ENCODE measurements around the gene TSEN34.
"Not testable (repeated sequence)": the region's sequence is repeated elsewhere in the genome, so short reads cannot be mapped to it uniquely, and the experiment has no call there.

Gene TSEN34

GRCh38 chr19:54190503-54191010 lies 551 bp upstream of the TSEN34 start:
- no peaks in the 10 kb centered on the region for H3K9me3 ChIP-seq (ENCODE audit: insufficient read depth, low read length)
- H4K20me1 ChIP-seq (ENCODE audit: low read depth, low read length), result no peaks in the 10 kb centered on the region
- peaks cover 4% of the 10 kb centered on the region for H3K36me3 ChIP-seq (ENCODE audit: low read length)
- H3K27ac ChIP-seq (ENCODE audit: low read depth, low read length), result peak overlapping the region; percentile 87
- H3K4me2 ChIP-seq (ENCODE audit: low read depth, low read length, poor library complexity, severe bottlenecking), result peak overlapping the region; percentile 71
- no peak for TF ChIP-seq CTCF (IDR thresholded peaks at IDR 0.05; ENCODE audit: insufficient read depth, low read length, poor library complexity, severe bottlenecking)
- no peak for TF ChIP-seq EZH2phosphoT487 (conservative IDR thresholded peaks at IDR 0.05; ENCODE audit: low read length)
- H3K79me2 ChIP-seq (ENCODE audit: insufficient read depth, low read length), result peaks cover 22% of the 10 kb centered on the region
- peak overlapping the region; percentile 65 for H3K4me3 ChIP-seq (ENCODE audit: insufficient read depth, low read length, poor library complexity, severe bottlenecking)
- H2AFZ ChIP-seq (ENCODE audit: low read depth, low read length, severe bottlenecking), result peak overlapping the region; percentile 79
- H3K9me2 ChIP-seq (replicated peaks; ENCODE audit: insufficient read depth, low read length), result no peaks in the 10 kb centered on the region
- H3K27me3 ChIP-seq (ENCODE audit: low read length), result no peaks in the 10 kb centered on the region
- peak overlapping the region; percentile 75 for H3K9ac ChIP-seq (ENCODE audit: low read length)
- H3F3A ChIP-seq (ENCODE audit: insufficient read depth), result no peaks in the 10 kb centered on the region

GRCh38 chr19:54191811-54192453 lies 824 bp downstream of the TSEN34 start:
- no peak for TF ChIP-seq CTCF (IDR thresholded peaks at IDR 0.05; ENCODE audit: insufficient read depth, low read length, poor library complexity, severe bottlenecking)
- TF ChIP-seq EZH2phosphoT487 (conservative IDR thresholded peaks at IDR 0.05; ENCODE audit: low read length), result no peak

GRCh38 chr19:54193011-54193410 lies 1.9 kb downstream of the TSEN34 start:
- H3K4me2 ChIP-seq (ENCODE audit: low read depth, low read length, poor library complexity, severe bottlenecking), result no peak overlapping the region
- no peak overlapping the region for H2AFZ ChIP-seq (ENCODE audit: low read depth, low read length, severe bottlenecking)
- no peak for TF ChIP-seq EZH2phosphoT487 (conservative IDR thresholded peaks at IDR 0.05; ENCODE audit: low read length)
- no peak for TF ChIP-seq CTCF (IDR thresholded peaks at IDR 0.05; ENCODE audit: insufficient read depth, low read length, poor library complexity, severe bottlenecking)
- no peaks in the 10 kb centered on the region for H3K9me3 ChIP-seq (ENCODE audit: insufficient read depth, low read length)
- H3F3A ChIP-seq (ENCODE audit: insufficient read depth), result 0 out of 2 replicates have a peak, but pooled peaks cover 4% of the 10 kb centered on the region
- peaks cover 4% of the 10 kb centered on the region for H3K36me3 ChIP-seq (ENCODE audit: low read length)
- H3K9me2 ChIP-seq (replicated peaks; ENCODE audit: insufficient read depth, low read length), result no peaks in the 10 kb centered on the region
- H3K4me3 ChIP-seq (ENCODE audit: insufficient read depth, low read length, poor library complexity, severe bottlenecking), result no peak overlapping the region
- no peaks in the 10 kb centered on the region for H3K27me3 ChIP-seq (ENCODE audit: low read length)
- no peaks in the 10 kb centered on the region for H4K20me1 ChIP-seq (ENCODE audit: low read depth, low read length)
- no peak overlapping the region for H3K27ac ChIP-seq (ENCODE audit: low read depth, low read length)
- H3K9ac ChIP-seq (ENCODE audit: low read length), result no peak overlapping the region
- peaks cover 22% of the 10 kb centered on the region for H3K79me2 ChIP-seq (ENCODE audit: insufficient read depth, low read length)

More at GRCh38 chr19:54191811-54192453, 824 bp downstream of the TSEN34 start:
- Histone ChIP-seq H3F3A (ENCODE audit: insufficient read depth) (0 out of 2 replicates have a peak, but pooled peaks cover 2% of the 10 kb centered on the region), H3K79me2 (ENCODE audit: insufficient read depth, low read length) (peaks cover 22% of the 10 kb centered on the region), H3K4me3 (ENCODE audit: insufficient read depth, low read length, poor library complexity, severe bottlenecking) (peak overlapping the region; percentile 61), H3K36me3 (ENCODE audit: low read length) (peaks cover 4% of the 10 kb centered on the region), H4K20me1 (ENCODE audit: low read depth, low read length) (no peaks in the 10 kb centered on the region), H3K9ac (ENCODE audit: low read length) (peak overlapping the region; percentile 75), H3K27me3 (ENCODE audit: low read length) (no peaks in the 10 kb centered on the region), H3K27ac (ENCODE audit: low read depth, low read length) (0 out of 2 replicates have a peak overlapping the region, but pooled peaks have one; percentile 87), H3K9me2 (replicated peaks; ENCODE audit: insufficient read depth, low read length) (no peaks in the 10 kb centered on the region), H3K4me2 (ENCODE audit: low read depth, low read length, poor library complexity, severe bottlenecking) (peak overlapping the region; percentile 71), H3K9me3 (ENCODE audit: insufficient read depth, low read length) (no peaks in the 10 kb centered on the region), H2AFZ (ENCODE audit: low read depth, low read length, severe bottlenecking) (peak overlapping the region; percentile 37)

GRCh38 chr19:54194463-54194862 lies 3.4 kb downstream of the TSEN34 start:
- H3K27me3 ChIP-seq (ENCODE audit: low read length); H4K20me1 ChIP-seq (ENCODE audit: low read depth, low read length); H3K9ac ChIP-seq (ENCODE audit: low read length); H3K4me3 ChIP-seq (ENCODE audit: insufficient read depth, low read length, poor library complexity, severe bottlenecking); H3K36me3 ChIP-seq (ENCODE audit: low read length); H3F3A ChIP-seq (ENCODE audit: insufficient read depth); H2AFZ ChIP-seq (ENCODE audit: low read depth, low read length, severe bottlenecking); H3K9me3 ChIP-seq (ENCODE audit: insufficient read depth, low read length); H3K4me2 ChIP-seq (ENCODE audit: low read depth, low read length, poor library complexity, severe bottlenecking); H3K27ac ChIP-seq (ENCODE audit: low read depth, low read length); H3K9me2 ChIP-seq (replicated peaks; ENCODE audit: insufficient read depth, low read length): not testable (repeated sequence)
- H3K79me2 ChIP-seq (ENCODE audit: insufficient read depth, low read length), result peaks cover 13% of the 10 kb centered on the region; the same call in 1 of the 2 replicates
